Left kidney (tissue), 2 donors: Measurements from ENCODE around the gene PHC3. TPM values are rescaled to one million over a fixed set of nuclear protein-coding genes. Genes with fewer than 3 reads are reported as not detected.
"Not testable (repeated sequence)": the region's sequence is repeated elsewhere in the genome, so short reads cannot be mapped to it uniquely, and the experiment has no call there.

ENCODE experiments used
- DNase-seq: peaks from one replicate; pipeline ENCODE4 v3.0.0-alpha.2; 2013
- polyA plus RNA-seq: library from polyadenylated mRNA; unstranded; fragments of 120-200 nt; gene quantifications from one replicate; pipeline ENCODE4 v1.2.1, GENCODE V29; 2013; ENCODE audit not compliant: insufficient read length

The PHC3 gene
- polyA plus RNA-seq, 1 donor, result 35.6 TPM

- no peak for DNase-seq
Measured at GRCh38 chr3:170196833-170197232, 15.3 kb upstream of the PHC3 start.

- not testable (repeated sequence) for DNase-seq
Measured at GRCh38 chr3:170195759-170196158, 14.2 kb upstream of the PHC3 start.

GRCh38 chr3:170189398-170190256 lies 8.1 kb upstream of the PHC3 start:
- DNase-seq, result no peak

DNA sequence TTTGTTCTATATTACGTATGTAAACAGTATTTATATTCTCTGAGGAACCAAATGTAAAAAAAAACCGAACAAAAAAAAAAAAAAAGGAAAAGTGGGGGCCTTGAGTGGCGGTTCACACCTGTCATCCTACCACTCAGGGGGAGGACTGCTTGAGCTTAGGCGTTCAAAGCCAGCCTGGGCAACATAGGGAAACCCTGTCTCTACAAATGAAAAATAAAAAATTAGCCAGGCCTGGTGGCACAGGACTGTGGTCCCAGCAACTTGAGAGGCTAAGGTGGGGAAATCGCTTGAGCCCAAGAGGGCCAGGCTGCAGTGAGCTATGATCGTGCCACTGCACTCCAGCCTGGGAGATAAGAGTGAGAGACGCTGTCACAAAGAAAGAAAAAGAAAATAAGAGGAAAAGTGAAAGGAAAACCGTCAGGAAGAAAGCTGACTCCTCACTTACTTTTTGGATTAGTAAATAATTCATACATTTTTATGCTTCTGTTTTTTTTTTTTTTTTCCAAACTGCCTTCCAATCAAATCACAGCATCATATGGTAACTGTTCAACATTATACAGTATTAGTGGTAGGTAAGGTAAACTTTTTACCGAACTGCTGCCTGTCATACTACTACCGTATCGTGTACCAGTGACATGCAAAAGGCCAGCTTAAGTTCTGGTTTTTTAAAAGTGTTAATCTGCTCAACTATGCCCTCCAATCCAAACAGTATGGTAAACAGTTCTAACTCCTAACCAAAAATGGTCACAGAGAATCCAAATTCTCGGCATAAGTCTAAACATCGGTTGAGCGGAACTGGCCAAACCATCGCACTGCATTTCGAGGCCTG lies 1.2 kb downstream of the PHC3 start:
- peak; percentile 43 for DNase-seq

DNA sequence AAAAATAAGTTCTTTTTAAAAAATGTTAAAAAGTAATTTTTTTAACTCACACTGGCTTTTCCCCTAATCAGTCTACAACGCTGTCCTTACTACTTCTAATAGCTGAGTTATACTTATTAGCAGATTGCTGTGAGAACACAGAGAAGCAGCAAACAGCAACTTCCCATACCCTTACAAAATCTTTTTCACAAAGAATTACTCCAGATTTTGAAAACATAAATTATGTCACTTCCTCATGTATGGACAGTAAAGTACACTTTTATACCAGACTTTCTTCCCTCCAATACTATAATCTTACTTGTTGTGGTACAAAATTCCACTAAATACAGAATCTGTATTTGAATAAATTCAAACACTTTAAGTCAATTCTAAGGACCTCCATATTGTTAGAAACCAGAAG lies 2.1 kb downstream of the PHC3 start:
- DNase-seq, result no peak

- DNase-seq, result no peak
Measured at GRCh38 chr3:170178651-170179050, 2.9 kb downstream of the PHC3 start.

GRCh38 chr3:170171563-170171962 lies 10.0 kb downstream of the PHC3 start:
- DNase-seq, result no peak

GRCh38 chr3:170164717-170165116 lies 16.8 kb downstream of the PHC3 start:
- no peak for DNase-seq

- no peak for DNase-seq
Measured at GRCh38 chr3:170163956-170164645, 17.4 kb downstream of the PHC3 start.

DNA sequence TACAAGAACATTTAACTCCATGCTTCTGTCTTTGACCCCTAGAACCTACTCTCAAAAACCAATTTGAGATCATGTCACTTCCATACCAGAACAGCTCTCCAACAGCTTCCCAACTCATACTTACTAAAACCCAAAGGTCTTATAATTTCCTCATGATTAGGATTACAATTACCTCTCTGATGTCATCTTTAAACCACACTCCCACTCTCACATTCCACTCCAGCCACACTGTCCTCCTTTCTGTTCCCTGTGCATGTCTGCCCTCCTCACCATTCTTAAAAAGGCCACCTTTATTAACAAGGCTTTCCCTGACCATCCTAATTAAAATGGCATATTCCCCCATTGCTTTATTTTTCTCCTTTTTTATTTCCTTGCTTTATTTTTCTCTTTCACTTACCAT lies 18.9 kb downstream of the PHC3 start:
- no peak for DNase-seq

- no peak for DNase-seq
Measured at GRCh38 chr3:170162052-170162451, 19.5 kb downstream of the PHC3 start.

DNA sequence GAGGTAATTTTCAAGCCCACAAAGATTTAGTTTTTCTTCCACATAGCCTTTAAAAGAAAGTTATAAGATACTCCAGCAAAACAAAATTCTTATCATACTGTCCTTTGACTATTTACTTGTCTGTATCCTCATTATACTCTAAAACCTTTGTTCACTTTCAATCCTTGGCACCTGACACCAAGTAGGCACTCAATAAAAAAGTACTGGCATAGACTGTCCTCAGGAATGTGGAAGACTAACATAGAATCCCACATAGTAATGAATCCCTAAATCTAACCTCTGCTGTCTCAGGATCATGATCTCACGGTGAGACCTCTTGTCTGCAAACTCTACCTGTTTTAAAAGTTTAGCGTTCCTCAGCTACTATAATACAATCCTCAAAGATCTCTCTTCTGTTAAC lies 21.6 kb downstream of the PHC3 start:
- DNase-seq, result no peak

- DNase-seq, result no peak
Measured at GRCh38 chr3:170159459-170159858, 22.1 kb downstream of the PHC3 start.

DNA sequence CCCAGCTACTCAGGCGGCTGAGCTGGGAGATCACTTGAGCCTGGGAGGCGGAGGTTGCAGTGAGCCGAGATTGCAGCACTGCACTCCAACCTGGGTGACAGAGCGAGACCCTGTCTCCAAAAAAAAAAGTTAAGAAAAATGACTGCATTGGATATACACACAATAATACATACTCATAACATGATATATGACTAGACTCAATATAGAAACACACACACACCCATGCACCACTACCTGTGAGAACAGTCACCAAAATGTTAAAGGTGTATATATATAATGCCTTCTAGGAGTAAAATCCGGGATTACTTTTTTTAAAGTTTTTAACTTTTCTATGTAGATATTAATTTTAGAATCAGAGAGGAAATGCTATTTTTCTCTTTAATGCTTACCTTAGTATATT lies 25.9 kb downstream of the PHC3 start:
- no peak for DNase-seq

DNA sequence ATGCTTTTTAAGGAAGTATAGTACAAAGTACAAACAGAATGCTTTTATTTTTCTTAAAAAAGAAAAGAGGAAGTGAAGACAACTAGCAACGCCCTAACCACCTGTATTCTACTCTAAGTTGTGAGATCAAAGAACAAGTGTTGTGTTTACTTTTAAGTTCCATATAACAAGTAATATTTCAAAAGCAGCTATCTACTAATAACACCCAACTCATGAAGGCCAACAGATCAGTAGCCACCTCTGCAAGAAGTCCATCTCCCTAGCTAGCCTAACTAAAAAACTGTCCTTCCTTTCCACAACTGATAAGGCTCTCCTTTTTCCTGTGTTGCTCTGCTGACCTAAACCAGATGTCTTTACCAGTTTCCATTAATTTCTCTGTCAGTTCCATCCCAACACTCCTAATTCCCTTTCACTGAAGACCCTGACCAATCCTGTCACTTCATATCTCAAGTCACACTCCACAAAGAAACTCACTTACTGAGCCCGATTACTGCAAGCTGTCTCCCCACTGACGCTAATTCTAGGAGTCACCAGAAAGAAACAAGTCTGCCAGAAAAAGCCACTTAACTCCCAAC lies 26.9 kb downstream of the PHC3 start:
- DNase-seq, result no peak

- DNase-seq, result no peak
Measured at GRCh38 chr3:170154084-170154483, 27.4 kb downstream of the PHC3 start.

- DNase-seq, result no peak
Measured at GRCh38 chr3:170151536-170151935, 30.0 kb downstream of the PHC3 start.

- DNase-seq, result no peak
Measured at GRCh38 chr3:170149016-170149415, 32.5 kb downstream of the PHC3 start.

GRCh38 chr3:170145278-170145677 lies 36.3 kb downstream of the PHC3 start:
- DNase-seq, result no peak

DNA sequence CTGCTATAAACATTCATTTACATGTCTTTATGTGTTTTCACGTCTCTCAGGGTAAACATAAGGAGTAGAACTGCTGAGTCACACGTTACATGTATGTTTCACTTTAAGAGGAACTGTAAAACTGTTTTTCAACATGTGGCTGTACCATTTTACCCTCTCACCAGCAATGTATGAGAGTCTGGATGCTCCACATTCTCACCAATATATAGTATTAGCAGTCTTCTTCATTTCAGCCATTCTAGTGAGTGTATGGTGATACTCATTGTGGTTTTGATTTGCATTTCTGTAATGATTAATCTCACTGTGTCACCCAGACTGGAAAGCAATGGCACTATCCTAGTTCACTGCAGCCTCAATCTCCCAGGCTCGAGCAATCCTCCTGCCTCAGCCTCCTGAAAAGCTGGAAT lies 37.1 kb downstream of the PHC3 start:
- no peak for DNase-seq

DNA sequence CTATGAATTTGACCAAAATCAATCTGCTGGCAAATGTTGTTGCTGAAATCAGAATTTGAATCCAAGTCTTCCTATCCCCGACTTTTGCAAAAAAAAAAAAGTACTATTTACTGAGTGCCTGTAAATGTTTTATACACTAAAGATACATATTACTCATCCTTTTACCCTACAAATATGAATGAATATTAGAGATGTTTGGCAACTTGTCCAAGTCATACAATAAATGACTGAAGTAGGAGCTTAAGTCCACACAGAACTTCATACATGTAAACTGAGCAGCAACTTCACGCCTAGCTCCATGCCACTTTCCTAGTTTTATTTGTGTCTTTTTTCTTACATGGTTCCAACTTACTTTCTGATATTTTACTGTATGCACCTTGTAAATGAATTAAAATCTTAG lies 39.2 kb downstream of the PHC3 start:
- no peak for DNase-seq

GRCh38 chr3:170137986-170138385 lies 43.5 kb downstream of the PHC3 start:
- DNase-seq, result no peak
